Osteocyte (in vitro differentiated cells): ENCODE results near the gene PFN4. TPM values are rescaled to one million over a fixed set of nuclear protein-coding genes. Genes with fewer than 3 reads are reported as not detected.

Source experiments
- DNase-seq: peaks from one replicate; pipeline ENCODE4 v3.0.0; 2021; ENCODE audit warnings: mixed read lengths; ENCODE audit not compliant: unreplicated experiment; ENCODE audit errors: extremely low spot score
- H3K27ac Mint-ChIP-seq: one replicate; pipeline ENCODE4 v1.8.0; 2021; ENCODE audit warnings: mild to moderate bottlenecking, mixed read lengths; ENCODE audit not compliant: unreplicated experiment
- H3K27me3 Mint-ChIP-seq: one replicate; pipeline ENCODE4 v1.8.0; 2021; ENCODE audit warnings: mixed read lengths; ENCODE audit not compliant: unreplicated experiment
- H3K36me3 Mint-ChIP-seq: one replicate; pipeline ENCODE4 v1.8.0; 2021; ENCODE audit warnings: mixed read lengths; ENCODE audit not compliant: unreplicated experiment
- H3K4me1 Mint-ChIP-seq: one replicate; pipeline ENCODE4 v1.8.0; 2021; ENCODE audit warnings: mixed read lengths; ENCODE audit not compliant: unreplicated experiment
- H3K4me3 Mint-ChIP-seq: one replicate; pipeline ENCODE4 v1.8.0; 2021; ENCODE audit warnings: mild to moderate bottlenecking, moderate library complexity, mixed read lengths; ENCODE audit not compliant: unreplicated experiment
- H3K9me3 Mint-ChIP-seq: one replicate; pipeline ENCODE4 v1.8.0; 2021; ENCODE audit warnings: mixed read lengths; ENCODE audit not compliant: unreplicated experiment
- long read RNA-seq: library from polyadenylated mRNA; unstranded; transcript quantifications from one replicate; pipeline ENCODE4 v2.0.0, GENCODE V29; 2021
- total RNA-seq: library from RNA; stranded (reverse); gene quantifications from 2 replicates; pipeline ENCODE4 v1.2.1, GENCODE V29; 2021
- TF ChIP-seq, protein P1 (sequence below): fragments of 200-600 bp; sonication (generic); IDR thresholded peaks from 2 replicates; pipeline ENCODE4 v1.5.0; 2021; ENCODE audit warnings: antibody characterized with exemption, mild to moderate bottlenecking, moderate library complexity

Gene PFN4, protein sequence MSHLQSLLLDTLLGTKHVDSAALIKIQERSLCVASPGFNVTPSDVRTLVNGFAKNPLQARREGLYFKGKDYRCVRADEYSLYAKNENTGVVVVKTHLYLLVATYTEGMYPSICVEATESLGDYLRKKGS
- total RNA-seq = 1.4 and 1.9 TPM in 2 replicates
- long read RNA-seq, partial matches to known transcripts = 0 of 1 reads
- long read RNA-seq, other reads (novel, unspliced or antisense) = 0 of 1 reads

DNA sequence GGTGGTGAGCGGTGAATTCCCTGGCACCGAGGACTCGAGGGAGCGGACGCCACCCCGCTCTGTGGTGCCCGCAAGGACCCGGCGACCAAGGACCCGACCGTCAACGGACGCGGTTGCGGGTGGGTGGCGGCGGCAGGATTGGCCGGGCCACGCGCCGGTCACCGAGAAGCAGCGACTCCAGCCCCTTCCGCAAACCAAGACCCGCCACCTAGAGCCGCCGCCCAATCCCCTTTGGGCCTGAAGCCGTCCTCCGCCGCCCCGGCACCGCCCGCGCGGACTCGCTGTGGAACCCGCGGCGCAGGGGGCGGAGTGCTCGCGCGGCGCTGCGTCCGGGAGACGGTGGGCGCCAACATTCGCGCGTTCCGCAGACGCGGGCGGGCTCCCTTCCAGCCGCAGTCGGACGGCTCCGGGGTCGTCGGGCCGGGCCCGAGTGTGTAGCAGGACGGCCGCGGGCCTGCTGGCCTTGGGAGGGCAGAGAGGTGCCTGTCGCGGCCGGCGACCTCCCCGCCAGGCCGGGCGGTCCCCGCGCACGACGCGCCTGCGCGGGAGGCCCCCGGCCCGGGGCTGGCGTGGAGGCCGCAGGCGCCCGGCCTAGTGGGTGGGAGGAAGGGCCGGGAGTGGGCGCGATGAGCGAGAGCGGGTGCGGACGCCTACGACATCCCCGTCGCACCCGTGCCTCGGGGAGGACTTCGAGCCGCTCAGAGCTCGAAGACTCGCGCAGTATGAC, at the start of gene PFN4, which contains the start of gene FAM228B:
Gene PFN4 (minus strand): TSS at position 140 of the 727 bp plus-strand sequence. CDS start 799 bp downstream, outside the sequence.
Gene FAM228B (plus strand): TSS at position 275 of the 727 bp plus-strand sequence. CDS start 893 bp downstream, outside the sequence.
- DNase-seq = peak; percentile 93
- Mint-ChIP-seq H3K36me3 (peaks cover 6% of the 10 kb centered on the region), H3K27ac (peak within 1 kb of the TSS; percentile 95), H3K4me3 (peak within 1 kb of the TSS; percentile 80), H3K27me3 (no peaks in the 10 kb centered on the region), H3K4me1 (peaks cover 21% of the 10 kb centered on the region), H3K9me3 (no peaks in the 10 kb centered on the region)
- TF ChIP-seq, protein P1, sequence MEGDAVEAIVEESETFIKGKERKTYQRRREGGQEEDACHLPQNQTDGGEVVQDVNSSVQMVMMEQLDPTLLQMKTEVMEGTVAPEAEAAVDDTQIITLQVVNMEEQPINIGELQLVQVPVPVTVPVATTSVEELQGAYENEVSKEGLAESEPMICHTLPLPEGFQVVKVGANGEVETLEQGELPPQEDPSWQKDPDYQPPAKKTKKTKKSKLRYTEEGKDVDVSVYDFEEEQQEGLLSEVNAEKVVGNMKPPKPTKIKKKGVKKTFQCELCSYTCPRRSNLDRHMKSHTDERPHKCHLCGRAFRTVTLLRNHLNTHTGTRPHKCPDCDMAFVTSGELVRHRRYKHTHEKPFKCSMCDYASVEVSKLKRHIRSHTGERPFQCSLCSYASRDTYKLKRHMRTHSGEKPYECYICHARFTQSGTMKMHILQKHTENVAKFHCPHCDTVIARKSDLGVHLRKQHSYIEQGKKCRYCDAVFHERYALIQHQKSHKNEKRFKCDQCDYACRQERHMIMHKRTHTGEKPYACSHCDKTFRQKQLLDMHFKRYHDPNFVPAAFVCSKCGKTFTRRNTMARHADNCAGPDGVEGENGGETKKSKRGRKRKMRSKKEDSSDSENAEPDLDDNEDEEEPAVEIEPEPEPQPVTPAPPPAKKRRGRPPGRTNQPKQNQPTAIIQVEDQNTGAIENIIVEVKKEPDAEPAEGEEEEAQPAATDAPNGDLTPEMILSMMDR = no peak

DNA sequence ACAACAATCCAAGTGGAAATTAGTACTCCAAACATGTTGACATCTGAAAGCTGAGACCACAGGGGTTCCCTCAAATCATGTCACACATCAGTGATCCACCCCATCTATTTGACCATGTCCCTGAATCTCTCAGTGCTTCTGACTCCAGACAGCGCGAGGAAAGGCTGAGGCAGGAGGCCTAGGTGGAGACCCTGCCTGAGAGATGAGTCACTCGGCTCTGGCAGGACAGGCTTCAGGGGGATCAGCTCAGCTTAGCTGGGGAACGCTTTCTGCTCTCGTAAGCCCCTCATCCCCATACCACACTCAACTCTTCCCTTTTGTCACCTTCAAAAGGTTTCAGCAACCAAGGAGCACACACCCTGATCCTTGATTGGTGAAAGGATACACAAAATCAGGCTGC, 45.9 kb upstream of the PFN4 start:
- no peaks in the 10 kb centered on the region for H3K27me3 Mint-ChIP-seq
- H3K4me1 Mint-ChIP-seq = no peaks in the 10 kb centered on the region
- H3K27ac Mint-ChIP-seq = no peak overlapping the region
- H3K36me3 Mint-ChIP-seq = no peaks in the 10 kb centered on the region
- H3K9me3 Mint-ChIP-seq = no peaks in the 10 kb centered on the region
- TF ChIP-seq, protein P1 = no peak
- DNase-seq = no peak
- no peak overlapping the region for H3K4me3 Mint-ChIP-seq

- Mint-ChIP-seq H3K36me3 (peaks cover 21% of the 10 kb centered on the region), H3K27me3 (no peaks in the 10 kb centered on the region), H3K9me3 (peaks cover 3% of the 10 kb centered on the region), H3K27ac (no peak overlapping the region), H3K4me1 (no peaks in the 10 kb centered on the region), H3K4me3 (no peak overlapping the region)
- TF ChIP-seq, protein P1 = peak; percentile 37
- DNase-seq = no peak
Observed at GRCh38 chr2:24164416-24164973, 41.4 kb upstream of the PFN4 start.

DNA sequence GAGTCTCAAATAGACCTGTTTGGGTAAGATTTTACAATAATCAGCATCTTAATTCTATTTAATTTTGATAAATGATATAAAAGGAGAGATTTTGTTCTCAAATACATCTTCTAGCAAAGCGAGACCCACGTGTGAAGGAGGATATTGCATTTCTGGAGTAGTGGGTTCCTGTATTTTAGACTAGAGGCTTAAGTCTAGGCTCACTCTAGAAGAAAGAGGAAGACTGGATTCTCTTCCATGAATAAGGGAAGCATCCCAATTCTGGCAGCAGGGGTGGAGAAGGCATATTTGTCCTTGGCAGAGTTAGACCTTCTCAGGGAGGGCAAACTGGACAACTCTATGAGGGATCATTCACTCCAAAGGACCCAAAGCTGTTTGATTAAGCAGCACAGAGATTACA, 40.5 kb upstream of the PFN4 start:
- Mint-ChIP-seq H3K36me3 (peaks cover 25% of the 10 kb centered on the region), H3K27me3 (no peaks in the 10 kb centered on the region), H3K27ac (no peak overlapping the region), H3K4me3 (no peak overlapping the region), H3K4me1 (no peaks in the 10 kb centered on the region), H3K9me3 (peaks cover 3% of the 10 kb centered on the region)
- TF ChIP-seq, protein P1 = no peak
- DNase-seq = no peak

DNA sequence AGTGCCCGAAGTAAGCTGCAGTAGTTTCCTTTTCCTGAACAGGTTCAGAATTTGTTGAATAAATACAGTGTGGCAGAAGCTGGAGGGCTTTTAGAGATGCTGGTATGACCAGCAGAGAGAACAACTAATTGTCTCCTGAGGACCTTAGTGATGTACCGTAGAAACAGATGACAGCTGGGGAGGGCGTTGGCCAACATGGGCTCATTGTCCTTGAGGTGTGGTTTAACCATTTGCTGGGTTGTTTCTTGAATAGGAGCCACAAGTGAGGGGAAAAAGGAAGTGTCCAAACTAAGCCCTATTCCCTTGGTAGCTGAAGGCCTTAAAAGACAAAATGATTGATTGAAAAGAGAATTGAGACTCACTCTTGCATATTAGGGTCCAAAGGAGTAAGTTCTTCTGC, 40.1 kb upstream of the PFN4 start:
- TF ChIP-seq, protein P1 = no peak
- no peak for DNase-seq
- Mint-ChIP-seq H3K4me1 (no peaks in the 10 kb centered on the region), H3K9me3 (peaks cover 3% of the 10 kb centered on the region), H3K4me3 (no peak overlapping the region), H3K27ac (no peak overlapping the region), H3K27me3 (no peaks in the 10 kb centered on the region), H3K36me3 (peaks cover 26% of the 10 kb centered on the region)
